HepG2 (cell line): ENCODE measurements around the gene TUT4.

Experiments
- KLF13 ChIP-seq: sonication (generic); formaldehyde crosslinking; IDR thresholded peaks from 2 replicates; pipeline ENCODE4 v1.4.0; 2020; ENCODE audit warnings: mild to moderate bottlenecking, missing genetic modification reagents
- KLF9 ChIP-seq: IDR thresholded peaks from 2 replicates; pipeline ENCODE4 v1.6.1; 2016; ENCODE audit warnings: low read depth
- TF ChIP-seq, protein P1 (sequence below): sonication (generic); formaldehyde crosslinking; IDR thresholded peaks from 2 replicates; pipeline ENCODE4 v1.5.0; 2020; ENCODE audit warnings: mild to moderate bottlenecking, missing genetic modification reagents, moderate library complexity
- TF ChIP-seq, protein P2 (sequence below): sonication (generic); formaldehyde crosslinking; IDR thresholded peaks from 2 replicates; pipeline ENCODE4 v1.4.0; 2020; ENCODE audit warnings: mild to moderate bottlenecking, missing genetic modification reagents

DNA sequence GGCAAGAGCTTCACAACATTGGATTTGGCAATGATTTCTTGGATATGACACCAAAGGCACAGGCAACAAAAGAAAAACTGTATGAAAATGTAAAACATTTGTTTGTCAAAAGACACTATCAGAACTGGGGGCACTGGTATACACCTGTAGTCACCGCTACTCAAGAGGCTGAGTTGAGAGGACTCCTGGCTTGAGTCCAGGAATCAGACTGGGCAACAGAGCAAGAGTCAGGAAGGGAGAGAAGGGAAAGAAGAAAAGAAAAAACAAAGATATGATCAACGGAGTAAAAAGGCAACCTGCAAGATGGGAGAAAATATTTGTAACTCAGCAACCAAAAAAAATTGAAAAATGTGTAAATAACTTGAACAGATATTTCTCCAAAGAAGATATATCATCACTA, 6.0 kb upstream of the TUT4 start:
- no peak for TF ChIP-seq KLF13 (CRISPR knock-in tag)
- TF ChIP-seq, protein P1, sequence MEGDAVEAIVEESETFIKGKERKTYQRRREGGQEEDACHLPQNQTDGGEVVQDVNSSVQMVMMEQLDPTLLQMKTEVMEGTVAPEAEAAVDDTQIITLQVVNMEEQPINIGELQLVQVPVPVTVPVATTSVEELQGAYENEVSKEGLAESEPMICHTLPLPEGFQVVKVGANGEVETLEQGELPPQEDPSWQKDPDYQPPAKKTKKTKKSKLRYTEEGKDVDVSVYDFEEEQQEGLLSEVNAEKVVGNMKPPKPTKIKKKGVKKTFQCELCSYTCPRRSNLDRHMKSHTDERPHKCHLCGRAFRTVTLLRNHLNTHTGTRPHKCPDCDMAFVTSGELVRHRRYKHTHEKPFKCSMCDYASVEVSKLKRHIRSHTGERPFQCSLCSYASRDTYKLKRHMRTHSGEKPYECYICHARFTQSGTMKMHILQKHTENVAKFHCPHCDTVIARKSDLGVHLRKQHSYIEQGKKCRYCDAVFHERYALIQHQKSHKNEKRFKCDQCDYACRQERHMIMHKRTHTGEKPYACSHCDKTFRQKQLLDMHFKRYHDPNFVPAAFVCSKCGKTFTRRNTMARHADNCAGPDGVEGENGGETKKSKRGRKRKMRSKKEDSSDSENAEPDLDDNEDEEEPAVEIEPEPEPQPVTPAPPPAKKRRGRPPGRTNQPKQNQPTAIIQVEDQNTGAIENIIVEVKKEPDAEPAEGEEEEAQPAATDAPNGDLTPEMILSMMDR (CRISPR knock-in tag): no peak
- TF ChIP-seq KLF9: no peak
- TF ChIP-seq, protein P2, sequence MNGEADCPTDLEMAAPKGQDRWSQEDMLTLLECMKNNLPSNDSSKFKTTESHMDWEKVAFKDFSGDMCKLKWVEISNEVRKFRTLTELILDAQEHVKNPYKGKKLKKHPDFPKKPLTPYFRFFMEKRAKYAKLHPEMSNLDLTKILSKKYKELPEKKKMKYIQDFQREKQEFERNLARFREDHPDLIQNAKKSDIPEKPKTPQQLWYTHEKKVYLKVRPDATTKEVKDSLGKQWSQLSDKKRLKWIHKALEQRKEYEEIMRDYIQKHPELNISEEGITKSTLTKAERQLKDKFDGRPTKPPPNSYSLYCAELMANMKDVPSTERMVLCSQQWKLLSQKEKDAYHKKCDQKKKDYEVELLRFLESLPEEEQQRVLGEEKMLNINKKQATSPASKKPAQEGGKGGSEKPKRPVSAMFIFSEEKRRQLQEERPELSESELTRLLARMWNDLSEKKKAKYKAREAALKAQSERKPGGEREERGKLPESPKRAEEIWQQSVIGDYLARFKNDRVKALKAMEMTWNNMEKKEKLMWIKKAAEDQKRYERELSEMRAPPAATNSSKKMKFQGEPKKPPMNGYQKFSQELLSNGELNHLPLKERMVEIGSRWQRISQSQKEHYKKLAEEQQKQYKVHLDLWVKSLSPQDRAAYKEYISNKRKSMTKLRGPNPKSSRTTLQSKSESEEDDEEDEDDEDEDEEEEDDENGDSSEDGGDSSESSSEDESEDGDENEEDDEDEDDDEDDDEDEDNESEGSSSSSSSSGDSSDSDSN (CRISPR knock-in tag): no peak
